ENCODE results near the gene TFAP2A.
A peak's percentile ranks its signal among the peaks of the same experiment; 100 is the strongest.

Gene TFAP2A

GRCh38 chr6:10446548-10446947 lies 31.7 kb upstream of the TFAP2A start:
- Histone ChIP-seq H3K27ac (ENCODE audit: low read length) (no peak overlapping the region), H3K27me3 (ENCODE audit: insufficient read depth, low read length) (no peaks in the 10 kb centered on the region), H3K4me1 (ENCODE audit: insufficient read depth, low read length) (peaks cover 3% of the 10 kb centered on the region; the same call in 1 of the 2 replicates), H3K9ac (ENCODE audit: low read depth, low read length) (no peak overlapping the region), H3K9me3 (ENCODE audit: insufficient read depth, low read depth, low read length) (no peaks in the 10 kb centered on the region), H3K36me3 (ENCODE audit: insufficient read depth, low read depth, low read length) (no peaks in the 10 kb centered on the region), H3K4me3 (ENCODE audit: low read length) (no peak overlapping the region)

- H3K4me3 ChIP-seq (ENCODE audit: low read length): no peak overlapping the region
- H3K27me3 ChIP-seq (ENCODE audit: insufficient read depth, low read length): no peaks in the 10 kb centered on the region
- no peaks in the 10 kb centered on the region for H3K36me3 ChIP-seq (ENCODE audit: insufficient read depth, low read depth, low read length)
- H3K27ac ChIP-seq (ENCODE audit: low read length): no peak overlapping the region
- H3K4me1 ChIP-seq (ENCODE audit: insufficient read depth, low read length): peaks cover 3% of the 10 kb centered on the region; the same call in 1 of the 2 replicates
- no peak overlapping the region for H3K9ac ChIP-seq (ENCODE audit: low read depth, low read length)
- no peaks in the 10 kb centered on the region for H3K9me3 ChIP-seq (ENCODE audit: insufficient read depth, low read depth, low read length)
Measured at GRCh38 chr6:10441655-10442009, 26.8 kb upstream of the TFAP2A start.

- Histone ChIP-seq H3K36me3 (ENCODE audit: insufficient read depth, low read depth, low read length) (no peaks in the 10 kb centered on the region), H3K4me3 (ENCODE audit: low read length) (no peak overlapping the region), H3K9me3 (ENCODE audit: insufficient read depth, low read depth, low read length) (no peaks in the 10 kb centered on the region), H3K27me3 (ENCODE audit: insufficient read depth, low read length) (no peaks in the 10 kb centered on the region), H3K9ac (ENCODE audit: low read depth, low read length) (no peak overlapping the region), H3K27ac (ENCODE audit: low read length) (no peak overlapping the region), H3K4me1 (ENCODE audit: insufficient read depth, low read length) (peaks cover 3% of the 10 kb centered on the region; the same call in 1 of the 2 replicates)
Measured at GRCh38 chr6:10441004-10441654, 26.3 kb upstream of the TFAP2A start.

DNA sequence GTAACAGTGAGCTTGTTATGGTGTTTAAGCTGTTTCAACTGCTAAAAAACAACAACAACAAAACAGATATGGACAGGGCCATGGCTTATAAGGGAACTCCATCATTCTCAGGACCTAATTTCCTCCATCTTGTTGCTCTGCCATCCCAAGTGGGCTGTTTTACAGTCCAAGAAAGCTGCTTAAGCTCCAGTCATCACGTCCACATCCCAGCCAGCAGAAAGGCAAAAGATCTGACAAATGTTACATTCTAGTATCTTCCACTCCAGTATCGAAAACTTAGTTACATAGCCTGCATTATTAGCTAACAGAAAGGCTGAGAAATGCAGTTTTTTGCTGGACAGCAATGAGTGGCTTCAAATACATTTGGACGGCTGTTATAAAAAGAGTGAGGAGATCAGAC lies 23.0 kb upstream of the TFAP2A start:
- H3K27me3 ChIP-seq (ENCODE audit: insufficient read depth, low read length): peaks cover 9% of the 10 kb centered on the region; the same call in 1 of the 2 replicates
- peaks cover 3% of the 10 kb centered on the region; the same call in 1 of the 2 replicates for H3K4me1 ChIP-seq (ENCODE audit: insufficient read depth, low read length)
- no peak overlapping the region for H3K27ac ChIP-seq (ENCODE audit: low read length)
- H3K36me3 ChIP-seq (ENCODE audit: insufficient read depth, low read depth, low read length): no peaks in the 10 kb centered on the region
- H3K9me3 ChIP-seq (ENCODE audit: insufficient read depth, low read depth, low read length): no peaks in the 10 kb centered on the region
- no peak overlapping the region for H3K9ac ChIP-seq (ENCODE audit: low read depth, low read length)
- H3K4me3 ChIP-seq (ENCODE audit: low read length): no peak overlapping the region

DNA sequence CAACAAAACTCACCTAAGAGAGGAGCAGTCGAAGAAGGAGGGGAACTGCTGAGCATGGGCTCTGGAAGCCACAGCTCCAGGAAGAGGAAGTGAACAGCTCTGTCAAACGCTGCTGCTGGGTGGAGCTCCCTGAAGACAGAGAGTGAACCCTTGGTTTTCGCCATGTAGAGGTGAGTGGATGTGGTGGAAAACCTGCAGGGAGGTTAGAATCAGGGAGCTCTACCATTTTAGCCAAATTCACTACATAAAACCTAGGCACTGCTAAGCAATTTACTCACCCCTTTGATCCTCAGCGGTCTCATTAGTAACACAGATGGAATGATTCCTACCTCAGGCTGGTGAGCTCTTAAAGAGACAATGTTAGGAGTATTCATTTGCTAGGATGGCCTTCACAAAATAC lies 19.4 kb upstream of the TFAP2A start:
- no peaks in the 10 kb centered on the region for H3K36me3 ChIP-seq (ENCODE audit: insufficient read depth, low read depth, low read length)
- H3K27ac ChIP-seq (ENCODE audit: low read length): no peak overlapping the region
- 0 out of 2 replicates have a peak, but pooled peaks cover 3% of the 10 kb centered on the region for H3K4me1 ChIP-seq (ENCODE audit: insufficient read depth, low read length)
- H3K4me3 ChIP-seq (ENCODE audit: low read length): no peak overlapping the region
- H3K9me3 ChIP-seq (ENCODE audit: insufficient read depth, low read depth, low read length): no peaks in the 10 kb centered on the region
- H3K9ac ChIP-seq (ENCODE audit: low read depth, low read length): no peak overlapping the region
- peaks cover 21% of the 10 kb centered on the region; the same call in 1 of the 2 replicates for H3K27me3 ChIP-seq (ENCODE audit: insufficient read depth, low read length)

GRCh38 chr6:10433322-10433721 lies 18.4 kb upstream of the TFAP2A start:
- Histone ChIP-seq H3K4me1 (ENCODE audit: insufficient read depth, low read length) (0 out of 2 replicates have a peak, but pooled peaks cover 3% of the 10 kb centered on the region), H3K9ac (ENCODE audit: low read depth, low read length) (no peak overlapping the region), H3K36me3 (ENCODE audit: insufficient read depth, low read depth, low read length) (no peaks in the 10 kb centered on the region), H3K27ac (ENCODE audit: low read length) (no peak overlapping the region), H3K9me3 (ENCODE audit: insufficient read depth, low read depth, low read length) (no peaks in the 10 kb centered on the region), H3K27me3 (ENCODE audit: insufficient read depth, low read length) (peaks cover 30% of the 10 kb centered on the region), H3K4me3 (ENCODE audit: low read length) (no peak overlapping the region)

DNA sequence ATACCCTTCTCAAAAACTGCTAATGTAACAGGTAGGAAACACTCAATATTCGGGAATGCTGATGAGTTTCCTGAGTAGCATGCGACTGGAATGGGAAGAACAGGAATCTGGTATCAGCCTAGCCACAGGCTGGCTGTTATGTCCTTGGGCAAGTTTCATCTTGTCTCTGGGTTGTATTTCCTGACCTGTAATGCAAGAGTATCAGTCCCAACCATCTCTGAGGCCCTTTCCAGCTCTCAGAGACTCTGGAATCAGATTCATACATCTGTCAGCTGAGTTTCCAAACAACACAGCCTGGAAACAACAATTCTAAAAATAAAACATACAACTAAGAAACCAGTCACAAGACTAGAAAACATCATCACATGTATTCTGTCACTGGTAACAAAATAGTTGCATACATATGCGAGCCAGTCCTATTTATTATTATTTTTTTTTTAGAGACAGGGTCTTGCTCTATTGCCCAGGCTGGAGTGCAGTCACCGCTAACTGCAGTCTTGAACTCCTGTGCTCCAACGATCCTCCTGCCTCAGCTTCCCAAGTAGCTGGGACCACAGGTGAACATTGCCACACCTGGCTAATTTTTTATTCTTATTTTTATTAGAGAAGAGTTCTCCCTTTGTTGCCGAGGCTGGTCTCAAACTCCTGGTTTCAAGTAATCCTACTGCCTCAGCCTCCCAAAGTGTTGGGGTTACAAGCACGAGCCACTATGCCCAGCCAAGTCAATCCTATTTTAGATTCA lies 16.7 kb upstream of the TFAP2A start:
- 0 out of 2 replicates have a peak, but pooled peaks cover 3% of the 10 kb centered on the region for H3K4me1 ChIP-seq (ENCODE audit: insufficient read depth, low read length)
- no peak overlapping the region for H3K4me3 ChIP-seq (ENCODE audit: low read length)
- no peak overlapping the region for H3K27ac ChIP-seq (ENCODE audit: low read length)

GRCh38 chr6:10429638-10430427 lies 15.0 kb upstream of the TFAP2A start:
- H3K27me3 ChIP-seq (ENCODE audit: insufficient read depth, low read length): peaks cover 65% of the 10 kb centered on the region
- H3K9ac ChIP-seq (ENCODE audit: low read depth, low read length): no peak overlapping the region
- no peaks in the 10 kb centered on the region for H3K9me3 ChIP-seq (ENCODE audit: insufficient read depth, low read depth, low read length)
- H3K4me1 ChIP-seq (ENCODE audit: insufficient read depth, low read length): peaks cover 3% of the 10 kb centered on the region; the same call in 1 of the 2 replicates
- H3K27ac ChIP-seq (ENCODE audit: low read length): no peak overlapping the region
- no peaks in the 10 kb centered on the region for H3K36me3 ChIP-seq (ENCODE audit: insufficient read depth, low read depth, low read length)
- no peak overlapping the region for H3K4me3 ChIP-seq (ENCODE audit: low read length)

More for the DNA sequence above, 16.7 kb upstream of the TFAP2A start:
- Histone ChIP-seq H3K36me3 (ENCODE audit: insufficient read depth, low read depth, low read length) (no peaks in the 10 kb centered on the region), H3K27me3 (ENCODE audit: insufficient read depth, low read length) (peaks cover 47% of the 10 kb centered on the region), H3K9me3 (ENCODE audit: insufficient read depth, low read depth, low read length) (no peaks in the 10 kb centered on the region), H3K9ac (ENCODE audit: low read depth, low read length) (no peak overlapping the region)

- Histone ChIP-seq H3K27ac (ENCODE audit: low read length) (no peak overlapping the region), H3K27me3 (ENCODE audit: insufficient read depth, low read length) (peaks cover 86% of the 10 kb centered on the region), H3K9me3 (ENCODE audit: insufficient read depth, low read depth, low read length) (peaks cover 5% of the 10 kb centered on the region; the same call in 1 of the 2 replicates), H3K9ac (ENCODE audit: low read depth, low read length) (peak overlapping the region; percentile 25; the same call in 1 of the 2 replicates), H3K4me3 (ENCODE audit: low read length) (peak overlapping the region; percentile 65), H3K36me3 (ENCODE audit: insufficient read depth, low read depth, low read length) (no peaks in the 10 kb centered on the region), H3K4me1 (ENCODE audit: insufficient read depth, low read length) (peaks cover 3% of the 10 kb centered on the region; the same call in 1 of the 2 replicates)
Measured at GRCh38 chr6:10426781-10427279, 12.0 kb upstream of the TFAP2A start.

- Histone ChIP-seq H3K9me3 (ENCODE audit: insufficient read depth, low read depth, low read length) (peaks cover 8% of the 10 kb centered on the region; the same call in 1 of the 2 replicates), H3K9ac (ENCODE audit: low read depth, low read length) (peak overlapping the region; percentile 25; the same call in 1 of the 2 replicates), H3K4me1 (ENCODE audit: insufficient read depth, low read length) (peaks cover 3% of the 10 kb centered on the region; the same call in 1 of the 2 replicates), H3K27ac (ENCODE audit: low read length) (no peak overlapping the region), H3K36me3 (ENCODE audit: insufficient read depth, low read depth, low read length) (no peaks in the 10 kb centered on the region), H3K4me3 (ENCODE audit: low read length) (peak overlapping the region; percentile 65), H3K27me3 (ENCODE audit: insufficient read depth, low read length) (peaks cover 93% of the 10 kb centered on the region)
Measured at GRCh38 chr6:10425975-10426780, 11.3 kb upstream of the TFAP2A start.
